Calu3 (cell line): ENCODE measurements around the gene CLCNKB. TPM values are rescaled to one million over a fixed set of nuclear protein-coding genes. Genes with fewer than 3 reads are reported as not detected.
"Not testable (repeated sequence)": the region's sequence is repeated elsewhere in the genome, so short reads cannot be mapped to it uniquely, and the experiment has no call there.

Source experiments
- BruUV-seq: library from RNA; stranded (reverse); fragments of 400-500 nt; replicated peaks from 2 replicates; lab custom pipeline; 2021; lab: Mats Ljungman, UMichigan
- CTCF ChIA-PET: fragments of 300-600 bp; sonication (Branson Sonifier 250); formaldehyde crosslinking; loops from one replicate; lab custom pipeline; 2022; ENCODE audit warnings: antibody characterized with exemption; lab: Charles Lee
- DNase-seq: peaks from one replicate; pipeline ENCODE4 v3.0.0; 2022
- H3K27ac Mint-ChIP-seq: one replicate; pipeline ENCODE4 v1.8.0; 2022; ENCODE audit warnings: mixed read lengths; ENCODE audit not compliant: unreplicated experiment
- H3K27me3 Mint-ChIP-seq: one replicate; pipeline ENCODE4 v1.8.0; 2022; ENCODE audit warnings: mixed read lengths; ENCODE audit not compliant: unreplicated experiment
- H3K36me3 Mint-ChIP-seq: one replicate; pipeline ENCODE4 v1.8.0; 2022; ENCODE audit warnings: mild to moderate bottlenecking, moderate library complexity, mixed read lengths; ENCODE audit not compliant: insufficient read depth, unreplicated experiment
- H3K4me1 Mint-ChIP-seq: one replicate; pipeline ENCODE4 v1.8.0; 2022; ENCODE audit warnings: mild to moderate bottlenecking, low read depth, mixed read lengths; ENCODE audit not compliant: unreplicated experiment
- H3K4me3 Mint-ChIP-seq: one replicate; pipeline ENCODE4 v1.8.0; 2022; ENCODE audit warnings: mild to moderate bottlenecking, low read depth, moderate library complexity, mixed read lengths; ENCODE audit not compliant: unreplicated experiment
- H3K9me3 Mint-ChIP-seq: one replicate; pipeline ENCODE4 v1.8.0; 2022; ENCODE audit warnings: low read depth, mixed read lengths; ENCODE audit not compliant: unreplicated experiment
- intact Hi-C: fragments of 100-400 bp; cut with micrococcal nuclease; formaldehyde crosslinking; loops from one replicate; pipeline ENCODE4 v1.10.0; 2022; ENCODE audit not compliant: unreplicated experiment
- total RNA-seq: library from RNA; stranded (reverse); gene quantifications from 2 replicates; pipeline ENCODE4 v1.2.3, GENCODE V29; 2022
- TF ChIP-seq, protein P1 (sequence below): fragments of 200-600 bp; IDR thresholded peaks from one replicate; pipeline ENCODE4 v1.8.0; 2022; ENCODE audit warnings: antibody characterized with exemption; ENCODE audit not compliant: unreplicated experiment

The CLCNKB gene
- total RNA-seq, 1 experiment from 2014 or later = not detected

DNA sequence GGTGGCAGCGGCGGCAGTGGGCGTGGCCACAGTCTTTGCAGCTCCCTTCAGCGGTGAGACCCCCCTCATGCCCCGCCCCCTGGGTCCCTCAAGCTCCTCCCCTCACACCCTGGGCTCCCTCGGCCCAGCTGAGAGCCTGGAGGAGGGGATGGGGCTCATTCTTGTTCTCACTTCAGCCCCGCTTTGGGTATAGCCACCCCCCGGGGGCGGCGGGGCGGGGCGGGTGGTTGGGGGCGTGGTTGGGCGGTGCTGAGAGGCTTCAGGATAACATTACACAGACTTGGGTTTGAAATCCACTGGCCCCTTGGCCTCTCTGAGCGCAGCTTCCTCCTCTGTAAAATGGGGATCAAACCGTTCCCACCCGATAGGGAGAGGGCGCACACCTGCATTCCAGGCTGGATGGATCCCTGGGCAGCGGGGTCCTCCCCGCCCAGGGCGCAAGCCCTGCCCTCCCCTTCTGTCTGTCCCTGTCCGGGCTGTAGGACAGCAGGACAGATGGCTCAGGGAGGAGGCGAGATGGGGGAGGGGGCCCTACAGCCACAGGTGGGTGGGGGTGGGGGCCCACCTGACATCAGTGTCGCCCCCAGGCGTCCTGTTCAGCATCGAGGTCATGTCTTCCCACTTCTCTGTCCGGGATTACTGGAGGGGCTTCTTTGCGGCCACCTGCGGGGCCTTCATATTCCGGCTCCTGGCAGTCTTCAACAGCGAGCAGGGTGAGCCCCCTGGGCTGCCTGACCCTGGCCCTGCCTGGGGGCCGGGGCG, 16.7 kb upstream of the CLCNKB start:
- Mint-ChIP-seq H3K4me3 (peak overlapping the region; percentile 47), H3K27ac (no peak overlapping the region), H3K4me1 (peaks cover 1% of the 10 kb centered on the region), H3K27me3 (peaks cover 68% of the 10 kb centered on the region), H3K36me3 (no peaks in the 10 kb centered on the region), H3K9me3 (no peaks in the 10 kb centered on the region)
- TF ChIP-seq, protein P1, sequence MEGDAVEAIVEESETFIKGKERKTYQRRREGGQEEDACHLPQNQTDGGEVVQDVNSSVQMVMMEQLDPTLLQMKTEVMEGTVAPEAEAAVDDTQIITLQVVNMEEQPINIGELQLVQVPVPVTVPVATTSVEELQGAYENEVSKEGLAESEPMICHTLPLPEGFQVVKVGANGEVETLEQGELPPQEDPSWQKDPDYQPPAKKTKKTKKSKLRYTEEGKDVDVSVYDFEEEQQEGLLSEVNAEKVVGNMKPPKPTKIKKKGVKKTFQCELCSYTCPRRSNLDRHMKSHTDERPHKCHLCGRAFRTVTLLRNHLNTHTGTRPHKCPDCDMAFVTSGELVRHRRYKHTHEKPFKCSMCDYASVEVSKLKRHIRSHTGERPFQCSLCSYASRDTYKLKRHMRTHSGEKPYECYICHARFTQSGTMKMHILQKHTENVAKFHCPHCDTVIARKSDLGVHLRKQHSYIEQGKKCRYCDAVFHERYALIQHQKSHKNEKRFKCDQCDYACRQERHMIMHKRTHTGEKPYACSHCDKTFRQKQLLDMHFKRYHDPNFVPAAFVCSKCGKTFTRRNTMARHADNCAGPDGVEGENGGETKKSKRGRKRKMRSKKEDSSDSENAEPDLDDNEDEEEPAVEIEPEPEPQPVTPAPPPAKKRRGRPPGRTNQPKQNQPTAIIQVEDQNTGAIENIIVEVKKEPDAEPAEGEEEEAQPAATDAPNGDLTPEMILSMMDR = no peak
- intact Hi-C loops = no loop called here
- DNase-seq = no peak
- CTCF ChIA-PET = no interaction called here
- BruUV-seq = no TSS peak

- no peaks in the 10 kb centered on the region for H3K4me1 Mint-ChIP-seq
- CTCF ChIA-PET = no interaction called here
- TF ChIP-seq, protein P1 = no peak
- no peaks in the 10 kb centered on the region for H3K36me3 Mint-ChIP-seq
- H3K4me3 Mint-ChIP-seq = no peak overlapping the region
- intact Hi-C loops = no loop called here
- BruUV-seq = no TSS peak
- H3K9me3 Mint-ChIP-seq = no peaks in the 10 kb centered on the region
- peaks cover 55% of the 10 kb centered on the region for H3K27me3 Mint-ChIP-seq
- DNase-seq = no peak
- H3K27ac Mint-ChIP-seq = no peak overlapping the region
Observed at GRCh38 chr1:16028237-16029002, 15.2 kb upstream of the CLCNKB start.

- H3K27ac Mint-ChIP-seq, H3K4me3 Mint-ChIP-seq, DNase-seq, H3K9me3 Mint-ChIP-seq, H3K36me3 Mint-ChIP-seq, BruUV-seq, CTCF ChIA-PET, intact Hi-C loops, H3K4me1 Mint-ChIP-seq: not testable (repeated sequence)
- H3K27me3 Mint-ChIP-seq = peaks cover 51% of the 10 kb centered on the region
Observed at GRCh38 chr1:16029003-16029268, 14.6 kb upstream of the CLCNKB start.

DNA sequence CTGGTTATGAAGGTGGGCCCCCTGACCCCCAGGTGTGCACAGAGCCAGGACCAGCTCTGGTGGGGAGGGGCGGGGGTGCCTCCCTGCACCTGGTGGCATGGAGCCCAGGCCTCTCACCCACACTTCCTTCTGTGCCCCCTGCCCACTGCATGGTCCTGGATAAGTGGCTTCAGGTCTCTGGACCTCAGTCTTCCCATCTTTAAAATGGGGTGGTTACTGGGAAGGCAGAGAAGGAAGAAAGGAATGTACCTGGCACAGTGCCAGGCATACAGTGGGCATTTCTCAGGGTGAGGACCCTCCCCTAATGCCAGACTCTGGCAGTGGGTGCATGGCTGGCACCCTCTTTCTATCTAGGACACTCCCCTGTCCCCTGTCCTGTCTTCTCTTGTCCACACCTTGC, 14.3 kb upstream of the CLCNKB start:
- peaks cover 47% of the 10 kb centered on the region for H3K27me3 Mint-ChIP-seq
- no peaks in the 10 kb centered on the region for H3K9me3 Mint-ChIP-seq
- H3K4me1 Mint-ChIP-seq = no peaks in the 10 kb centered on the region
- TF ChIP-seq, protein P1 = no peak
- no TSS peak for BruUV-seq
- no peaks in the 10 kb centered on the region for H3K36me3 Mint-ChIP-seq
- no peak overlapping the region for H3K4me3 Mint-ChIP-seq
- H3K27ac Mint-ChIP-seq = no peak overlapping the region
- CTCF ChIA-PET = no interaction called here
- intact Hi-C loops = no loop called here
- no peak for DNase-seq

DNA sequence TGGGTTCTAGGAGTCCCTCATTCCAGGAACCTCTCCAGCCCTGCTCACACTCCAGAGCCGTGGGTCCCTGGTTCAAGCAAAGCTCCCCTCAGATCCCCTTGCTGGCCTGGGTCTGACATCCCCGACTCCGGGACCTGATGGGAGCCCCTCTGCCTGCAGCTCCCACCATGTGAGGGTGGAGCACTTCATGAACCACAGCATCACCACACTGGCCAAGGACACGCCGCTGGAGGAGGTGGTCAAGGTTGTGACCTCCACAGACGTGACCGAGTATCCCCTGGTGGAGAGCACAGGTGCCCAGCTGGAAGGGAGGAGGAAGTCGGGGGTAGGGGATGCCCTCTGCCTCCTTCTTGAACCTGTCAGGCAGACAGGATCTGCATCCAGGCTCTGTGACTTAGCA, 12.0 kb upstream of the CLCNKB start:
- no TSS peak for BruUV-seq
- CTCF ChIA-PET = no interaction called here

More for the DNA sequence above, 12.0 kb upstream of the CLCNKB start:
- no peak for DNase-seq
- H3K9me3 Mint-ChIP-seq = no peaks in the 10 kb centered on the region
- intact Hi-C loops = no loop called here
- TF ChIP-seq, protein P1 = no peak
- H3K27ac Mint-ChIP-seq = no peak overlapping the region
- H3K4me1 Mint-ChIP-seq = no peaks in the 10 kb centered on the region
- H3K27me3 Mint-ChIP-seq = peaks cover 37% of the 10 kb centered on the region
- no peak overlapping the region for H3K4me3 Mint-ChIP-seq
- no peaks in the 10 kb centered on the region for H3K36me3 Mint-ChIP-seq
